Adrenal gland (tissue), 12 donors: Measurements from ENCODE around the gene ZNF775. TPM values are rescaled to one million over a fixed set of nuclear protein-coding genes. Genes with fewer than 3 reads are reported as not detected.

Source experiments
- DNase-seq, 7 donors: peaks; one replicate each; pipeline ENCODE4 v3.0.0-alpha.2; 2019 to 2020
- H3K27ac ChIP-seq, 5 donors: fragments of 200-600 bp; sonication (generic) in 4 of 5; 1 replicate in 3 of 5; 2 replicates in 2 of 5; pipeline versions ENCODE4 v1.5.1 to v1.8.0; 2016 to 2020; ENCODE audit warnings: mild to moderate bottlenecking in 1 of 5
- H3K27me3 ChIP-seq: fragments of 200-600 bp; 2 replicates; pipeline ENCODE4 v1.8.0; 2021
- H3K36me3 ChIP-seq, 2 donors: fragments of 200-600 bp; replicated peaks in 1 of 2; 1 replicate in 1 of 2; 2 replicates in 1 of 2; pipeline versions ENCODE4 v1.5.1 to v1.8.0; 2018 to 2022
- H3K4me1 ChIP-seq, 2 donors: fragments of 200-600 bp; replicated peaks in 1 of 2; 1 replicate in 1 of 2; 2 replicates in 1 of 2; pipeline versions ENCODE4 v1.5.1 to v1.8.0; 2018 to 2021
- H3K4me3 ChIP-seq, 4 donors: fragments of 200-600 bp; sonication (generic) in 3 of 4; one replicate each; pipeline ENCODE4 v1.5.1; 2016 to 2018
- H3K9me3 ChIP-seq, 3 donors: fragments of 200-600 bp; sonication (generic) in 1 of 3; replicated peaks in 1 of 3; 1 replicate in 2 of 3; 2 replicates in 1 of 3; pipeline versions ENCODE4 v1.5.1 to v1.8.0; 2016 to 2021
- POLR2A ChIP-seq, 2 donors: fragments of 450-650 bp; IDR thresholded peaks; one replicate each; pipeline ENCODE4 v1.6.1; 2017; ENCODE audit warnings: antibody characterized with exemption in 2 of 2, mild to moderate bottlenecking in 2 of 2, moderate library complexity in 1 of 2
- WGBS, 4 donors: extraction: QIAGEN DNeasy Blood & Tissue Kit in 2 of 4; methylation state at CpG; one replicate each; pipeline versions ENCODE4 v1.1.5 to v1.1.7; 2013 to 2017; 5-methylcytosine and 5-hydroxymethylcytosine counted together
- intact Hi-C, 2 donors: fragments of 100-400 bp; cut with DNase I; formaldehyde crosslinking; loops; one replicate each; pipeline versions ENCODE4 v1.14.1 to v1.15.0; 2022 to 2023
- polyA plus RNA-seq, 3 donors: library from polyadenylated mRNA; stranded (reverse); fragments of 200-250 nt in 2 of 3; fragments of 350-450 nt in 1 of 3; fragmentation: Illumina TruSeq in 1 of 3; extraction: RNeasy Lipid Tissue Mini Kit (QIAGEN cat#74804) in 1 of 3; gene quantifications; one replicate each; pipeline ENCODE4 v1.2.3, GENCODE V29; 2013 to 2014
- total RNA-seq, 9 donors: library from RNA; depleted of rRNA in 4 of 9; stranded (reverse); fragments of >200 nt in 4 of 9; fragments of 120-200 nt in 1 of 9; fragmentation: NEBNext Ultra II Directional in 1 of 9; extraction: Animal tissue kit (Norgen Biotek cat#: 25700) in 1 of 9; gene quantifications; one replicate each; pipeline versions ENCODE4 v1.1.0 to v1.2.4, GENCODE V29; 2013 to 2023
- TF ChIP-seq, protein P1 (sequence below), 6 experiments: fragments of 450-650 bp in 4 of 6; fragments of 200-600 bp in 2 of 6; sonication (generic) in 1 of 6; IDR thresholded peaks; 1 replicate in 5 of 6; 2 replicates in 1 of 6; pipeline versions ENCODE4 v1.5.1 to v1.8.0; 2016 to 2021; ENCODE audit warnings: antibody characterized with exemption in 6 of 6, mild to moderate bottlenecking in 2 of 6, moderate library complexity in 1 of 6
- donor health status: healthy with polysubstance abuse.
- donor health status: Bipolar disorder and iron deficiency.
- donor health status: DM: yes; HTN: yes; CAD: no.
- donor health status: DM: no; HTN: no; CAD: no.
- donor health status: DM: no; HTN: no; CAD: no.
- donor health status: DM: yes; HTN: yes; CAD: no.

ZNF775 gene
- total and polyA plus RNA-seq, 12 donors: 0.26 to 13.9 (median 6.1) TPM

DNA sequence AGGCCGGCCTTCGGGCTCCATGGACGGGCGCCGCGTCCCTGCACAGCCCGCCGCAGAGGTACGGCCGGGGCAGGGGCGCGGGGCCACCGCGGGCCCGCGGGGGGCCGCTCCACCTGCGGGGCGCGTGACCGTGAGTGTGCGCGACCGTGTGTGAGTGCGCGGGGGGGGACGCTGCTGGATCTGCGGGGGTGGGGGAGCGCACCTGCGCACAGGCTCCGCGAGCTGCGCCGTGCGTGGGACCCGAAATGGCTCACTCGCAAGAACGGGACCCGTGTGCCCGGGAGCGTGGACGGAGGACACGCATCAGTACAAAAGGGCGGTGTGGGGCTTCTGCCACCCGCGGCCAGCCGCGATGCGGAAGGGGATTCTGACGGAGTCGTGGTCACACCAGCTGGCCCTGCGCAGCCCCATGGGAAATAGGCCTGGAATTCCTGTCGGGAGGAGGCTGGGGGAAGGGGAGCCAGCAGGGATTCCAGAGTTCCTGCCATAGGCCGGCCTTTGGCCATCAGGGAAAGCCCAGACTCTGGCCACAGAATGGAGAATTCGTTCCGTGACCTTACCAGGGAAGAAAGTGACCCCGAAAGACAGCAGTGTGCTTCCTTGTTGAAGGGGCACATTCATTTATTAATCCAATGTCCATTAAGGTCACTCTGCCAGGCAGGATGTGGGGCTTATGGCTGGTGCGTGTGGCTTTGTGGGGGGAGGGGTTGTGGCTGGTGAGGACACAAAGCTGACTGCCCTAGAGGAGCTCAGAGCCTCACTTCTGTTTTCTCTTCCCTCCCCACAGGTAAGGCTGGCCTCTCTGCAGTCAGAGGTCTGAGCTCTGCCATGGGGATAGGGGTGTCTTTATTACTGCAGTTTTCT, 10.0 kb upstream of the ZNF775 start:
- H3K36me3 ChIP-seq: peaks cover 0 to 35% of the 10 kb centered on the region in 2 donors
- TF ChIP-seq, protein P1, sequence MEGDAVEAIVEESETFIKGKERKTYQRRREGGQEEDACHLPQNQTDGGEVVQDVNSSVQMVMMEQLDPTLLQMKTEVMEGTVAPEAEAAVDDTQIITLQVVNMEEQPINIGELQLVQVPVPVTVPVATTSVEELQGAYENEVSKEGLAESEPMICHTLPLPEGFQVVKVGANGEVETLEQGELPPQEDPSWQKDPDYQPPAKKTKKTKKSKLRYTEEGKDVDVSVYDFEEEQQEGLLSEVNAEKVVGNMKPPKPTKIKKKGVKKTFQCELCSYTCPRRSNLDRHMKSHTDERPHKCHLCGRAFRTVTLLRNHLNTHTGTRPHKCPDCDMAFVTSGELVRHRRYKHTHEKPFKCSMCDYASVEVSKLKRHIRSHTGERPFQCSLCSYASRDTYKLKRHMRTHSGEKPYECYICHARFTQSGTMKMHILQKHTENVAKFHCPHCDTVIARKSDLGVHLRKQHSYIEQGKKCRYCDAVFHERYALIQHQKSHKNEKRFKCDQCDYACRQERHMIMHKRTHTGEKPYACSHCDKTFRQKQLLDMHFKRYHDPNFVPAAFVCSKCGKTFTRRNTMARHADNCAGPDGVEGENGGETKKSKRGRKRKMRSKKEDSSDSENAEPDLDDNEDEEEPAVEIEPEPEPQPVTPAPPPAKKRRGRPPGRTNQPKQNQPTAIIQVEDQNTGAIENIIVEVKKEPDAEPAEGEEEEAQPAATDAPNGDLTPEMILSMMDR (IDR thresholded peaks at IDR 0.05): no peak
- no peak for TF ChIP-seq POLR2A (IDR thresholded peaks at IDR 0.05)
- H3K4me1 ChIP-seq: peaks cover 20 to 32% of the 10 kb centered on the region in 2 donors
- intact Hi-C loops: loop anchor here in 1 of 2 donors (2.0 kb wide), 1 partner anchor 42 kb away; no protein-coding TSS in a partner anchor
- peak overlapping the region; percentile 62 to 91 (median 68) for H3K4me3 ChIP-seq
- H3K27me3 ChIP-seq: no peaks in the 10 kb centered on the region
- peak overlapping the region; percentile 61 to 99 (median 97) for H3K27ac ChIP-seq
- no peaks in the 10 kb centered on the region for H3K9me3 ChIP-seq
- DNase-seq: peak; percentile 67 to 89 (median 82)
- WGBS, 4 donors: 0 to 2% (median 1%) methylated on average over 4 to 58 of the region's 58 CpGs

DNA sequence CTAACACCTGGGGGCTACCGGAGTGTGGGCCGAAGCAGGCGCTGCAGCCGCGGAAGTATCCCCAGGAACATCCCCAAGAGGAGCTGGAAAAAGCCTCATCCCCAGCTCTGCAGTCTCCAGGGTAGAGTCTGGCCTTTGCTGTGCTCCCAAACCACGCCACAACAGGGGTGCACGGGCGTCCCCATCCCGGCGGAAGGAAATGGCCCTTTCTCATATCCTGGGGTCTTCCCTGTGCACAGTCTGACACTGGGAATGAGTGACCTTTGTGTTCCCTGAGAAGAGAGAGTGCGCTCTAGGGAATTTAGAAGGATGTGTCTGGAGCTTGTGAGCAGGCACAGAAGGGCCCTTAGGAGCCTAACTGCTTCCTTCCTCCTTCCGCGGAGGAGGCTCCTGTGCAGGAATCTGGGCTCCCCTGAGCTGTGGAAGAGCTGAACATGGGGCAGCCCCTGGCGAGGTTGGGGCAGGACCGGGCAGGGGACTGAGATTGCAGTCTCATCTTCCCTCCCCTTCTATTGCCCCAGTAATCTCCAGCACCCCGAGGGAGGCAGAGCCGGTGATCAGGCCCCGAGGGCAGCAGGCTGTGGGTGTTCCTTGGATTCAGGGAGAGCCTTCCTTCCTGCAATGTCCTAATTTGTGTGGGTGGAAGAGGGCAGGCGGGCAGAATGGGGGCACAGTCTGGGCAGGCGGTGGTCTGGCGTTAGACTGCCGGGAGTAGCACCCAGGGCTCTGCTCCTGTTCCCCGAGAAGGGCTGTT, 9.2 kb upstream of the ZNF775 start:
- Histone ChIP-seq H3K27me3 (no peaks in the 10 kb centered on the region), H3K4me3 (peak overlapping the region; percentile 62 to 91 (median 68)), H3K9me3 (no peaks in the 10 kb centered on the region), H3K27ac (peak overlapping the region; percentile 61 to 99 (median 97)), H3K4me1 (peaks cover 20 to 35% of the 10 kb centered on the region in 2 donors), H3K36me3 (peaks cover 0 to 41% of the 10 kb centered on the region in 2 donors)
- TF ChIP-seq POLR2A (IDR thresholded peaks at IDR 0.05): no peak
- TF ChIP-seq, protein P1 (IDR thresholded peaks at IDR 0.05): no peak
- intact Hi-C loops: loop anchor here in 1 of 2 donors (2.0 to 5.0 kb wide), 2 partner anchors 33 to 41 kb away; no protein-coding TSS in a partner anchor
- DNase-seq: peak in 1 of 7 donors; percentile 16
- 18 to 26% (median 22%) methylated on average over 15 to 23 of the region's 23 CpGs for WGBS, 4 donors

DNA sequence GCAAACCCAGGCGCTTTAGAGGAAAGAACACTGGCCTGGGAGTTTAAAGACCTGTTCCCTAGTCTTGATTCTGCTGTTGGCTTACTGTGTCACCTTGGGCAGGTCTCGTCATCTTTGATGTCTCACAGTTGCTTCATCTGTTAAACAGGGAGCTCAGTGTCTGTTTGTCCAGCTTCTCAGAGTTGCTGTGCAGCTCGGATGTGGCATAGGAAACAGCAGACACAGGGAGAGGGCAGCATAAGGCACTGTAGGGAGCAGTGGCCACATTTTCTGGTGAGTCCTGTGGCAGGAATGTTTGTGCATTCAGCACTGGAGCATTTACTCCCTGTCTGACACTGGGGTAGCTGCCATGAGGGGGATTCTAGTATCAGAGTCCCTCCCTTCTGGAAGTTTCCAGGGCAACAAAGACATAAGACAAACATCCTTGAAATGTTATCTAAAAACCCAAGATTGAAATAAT, 8.5 kb upstream of the ZNF775 start:
- peak overlapping the region in 1 of 4 donors; percentile 74 for H3K4me3 ChIP-seq
- 51 to 64% (median 55%) methylated on average over 3 of the region's 3 CpGs for WGBS, 4 donors
- peaks cover 0 to 41% of the 10 kb centered on the region in 2 donors for H3K36me3 ChIP-seq

More for the DNA sequence above, 8.5 kb upstream of the ZNF775 start:
- peaks cover 20 to 35% of the 10 kb centered on the region in 2 donors for H3K4me1 ChIP-seq
- H3K27me3 ChIP-seq: no peaks in the 10 kb centered on the region
- intact Hi-C loops: loop anchor here in 1 of 2 donors (5.0 kb wide), 1 partner anchor 33 kb away; no protein-coding TSS in a partner anchor
- peak overlapping the region in 4 of 5 donors; percentile 97 to 99 (median 98) for H3K27ac ChIP-seq
- H3K9me3 ChIP-seq: no peaks in the 10 kb centered on the region
- TF ChIP-seq POLR2A (IDR thresholded peaks at IDR 0.05): peak in 1 of 2 donors; percentile 21
- TF ChIP-seq, protein P1 (IDR thresholded peaks at IDR 0.05): no peak
- peak in 2 of 7 donors; percentile 27 to 59 for DNase-seq
